MG63 (cell line): ENCODE data around the gene BCKDK. TPM values are rescaled to one million over a fixed set of nuclear protein-coding genes. Genes with fewer than 3 reads are reported as not detected.
"Not testable (repeated sequence)": the region's sequence is repeated elsewhere in the genome, so short reads cannot be mapped to it uniquely, and the experiment has no call there.

Experiments used
- DNase-seq: peaks from one replicate; pipeline ENCODE4 v3.0.0-alpha.2; 2020
- H3K27me3 ChIP-seq: fragments of 250-450 bp; sonication (Bioruptor Pico); 2 replicates; pipeline ENCODE4 v1.5.1; 2020; ENCODE audit warnings: mild to moderate bottlenecking, moderate library complexity
- H3K36me3 ChIP-seq: fragments of 250-450 bp; sonication (Bioruptor Pico); 2 replicates; pipeline ENCODE4 v1.5.1; 2020; ENCODE audit warnings: mild to moderate bottlenecking, moderate library complexity
- H3K4me3 ChIP-seq: fragments of 250-450 bp; sonication (Bioruptor Pico); 2 replicates; pipeline ENCODE4 v1.5.1; 2020; ENCODE audit warnings: mild to moderate bottlenecking, moderate library complexity
- H3K9me3 ChIP-seq: fragments of 250-450 bp; sonication (Bioruptor Pico); 2 replicates; pipeline ENCODE4 v1.5.1; 2020; ENCODE audit warnings: mild to moderate bottlenecking, moderate library complexity
- total RNA-seq: library from RNA; depleted of rRNA; stranded (reverse); fragments of >200 nt; shearing (Covaris generic); gene quantifications from 2 replicates; pipeline ENCODE4 v1.2.3, GENCODE V29; 2014; ENCODE audit warnings: low replicate concordance

The BCKDK gene
- total RNA-seq, 1 experiment from 2014 or later = 42.5 TPM

DNA sequence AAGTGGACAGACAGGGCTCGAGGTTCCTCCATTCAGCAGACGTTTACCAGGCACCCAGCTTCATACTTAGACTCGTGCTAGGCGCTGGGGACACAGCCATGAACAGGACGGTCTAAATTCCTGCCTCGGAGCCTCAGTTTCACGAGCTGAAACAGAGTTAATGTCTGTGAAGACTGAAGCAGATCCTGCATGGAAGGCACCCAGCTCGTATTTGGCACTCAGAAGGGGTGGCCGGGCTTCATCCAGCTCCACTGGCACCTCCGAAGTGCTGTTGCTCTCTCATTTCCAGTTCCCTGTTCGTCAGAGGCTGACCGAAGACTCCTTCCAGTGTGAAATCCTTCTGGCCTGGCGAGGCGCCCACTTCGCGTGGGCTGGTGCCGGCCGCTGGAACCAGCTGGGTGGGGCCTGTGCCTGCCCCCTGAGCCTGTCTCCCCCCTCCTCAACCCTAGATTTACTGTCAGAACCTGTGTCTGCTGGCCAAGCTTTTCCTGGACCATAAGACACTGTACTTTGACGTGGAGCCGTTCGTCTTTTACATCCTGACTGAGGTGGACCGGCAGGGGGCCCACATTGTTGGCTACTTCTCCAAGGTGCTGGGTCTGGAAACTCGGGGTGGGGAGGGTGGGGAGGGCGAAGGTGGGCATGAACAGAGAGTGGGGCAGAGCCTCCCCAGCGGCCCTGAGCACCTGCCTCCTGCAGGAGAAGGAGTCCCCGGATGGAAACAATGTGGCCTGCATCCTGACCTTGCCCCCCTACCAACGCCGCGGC is 21.6 kb downstream of the BCKDK start:
- peaks cover 23% of the 10 kb centered on the region for H3K36me3 ChIP-seq
- H3K27me3 ChIP-seq = no peaks in the 10 kb centered on the region
- no peak for DNase-seq
- no peaks in the 10 kb centered on the region for H3K9me3 ChIP-seq
- no peak overlapping the region for H3K4me3 ChIP-seq

DNA sequence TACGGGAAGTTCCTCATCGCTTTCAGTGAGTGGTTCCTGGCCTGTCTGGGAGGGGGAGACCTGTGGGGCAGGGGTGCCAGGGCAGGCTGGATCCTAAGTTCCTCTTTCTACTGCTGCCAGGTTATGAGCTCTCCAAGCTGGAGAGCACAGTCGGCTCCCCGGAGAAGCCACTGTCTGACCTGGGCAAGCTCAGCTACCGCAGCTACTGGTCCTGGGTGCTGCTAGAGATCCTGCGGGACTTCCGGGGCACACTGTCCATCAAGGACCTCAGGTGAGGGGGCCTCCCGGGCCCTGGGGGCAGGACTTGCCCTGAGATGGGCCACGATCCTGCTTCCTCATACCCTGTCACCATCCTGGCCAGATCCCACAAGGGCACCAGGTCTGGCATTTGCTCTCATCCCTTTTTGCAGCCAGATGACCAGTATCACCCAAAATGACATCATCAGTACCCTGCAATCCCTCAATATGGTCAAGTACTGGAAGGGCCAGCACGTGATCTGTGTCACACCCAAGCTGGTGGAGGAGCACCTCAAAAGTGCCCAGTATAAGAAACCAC is 22.2 kb downstream of the BCKDK start:
- Histone ChIP-seq H3K4me3 (no peak overlapping the region), H3K36me3 (peaks cover 23% of the 10 kb centered on the region), H3K9me3 (no peaks in the 10 kb centered on the region), H3K27me3 (no peaks in the 10 kb centered on the region)
- no peak for DNase-seq

DNA sequence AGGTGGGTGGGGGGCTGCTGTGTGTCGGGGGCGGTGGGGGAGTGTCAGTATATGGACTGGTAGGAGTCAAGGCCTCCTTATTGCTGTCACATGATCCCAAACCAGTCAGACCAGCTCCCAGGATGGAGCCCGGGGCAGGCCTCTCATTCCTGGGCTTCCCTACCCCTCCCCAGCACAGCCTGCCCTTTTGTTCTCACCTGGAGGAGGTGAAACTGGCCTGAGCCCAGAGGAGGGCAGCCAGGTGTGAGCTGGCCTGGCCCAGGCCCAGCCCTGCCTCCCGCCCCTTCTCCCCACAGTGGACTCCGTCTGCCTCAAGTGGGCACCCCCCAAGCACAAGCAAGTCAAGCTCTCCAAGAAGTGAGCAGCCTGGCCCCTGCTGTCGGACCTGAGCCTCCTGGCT is 22.7 kb downstream of the BCKDK start:
- no peak for DNase-seq
- Histone ChIP-seq H3K9me3 (no peaks in the 10 kb centered on the region), H3K27me3 (no peaks in the 10 kb centered on the region), H3K4me3 (no peak overlapping the region), H3K36me3 (peaks cover 23% of the 10 kb centered on the region)

DNA sequence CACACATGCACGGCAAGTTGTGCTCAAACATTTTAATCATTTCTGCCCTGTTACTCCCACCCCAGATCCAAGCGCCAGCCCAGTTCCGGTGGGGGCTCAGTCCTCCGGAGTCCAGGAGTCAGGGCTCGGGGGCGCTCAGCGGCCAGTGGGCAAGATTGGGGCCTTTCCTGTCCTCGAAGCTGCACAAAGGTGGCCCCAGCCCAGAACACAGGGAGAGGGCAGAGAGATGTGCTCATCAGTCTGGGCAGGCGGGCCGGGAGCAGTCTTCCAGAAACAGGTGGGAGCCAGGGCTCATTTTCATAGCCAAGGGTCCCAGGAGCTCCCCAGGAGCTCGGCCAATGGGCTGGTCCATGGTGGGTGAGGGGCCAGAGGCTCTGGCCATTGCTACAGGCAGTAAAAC is 23.2 kb downstream of the BCKDK start:
- no peak overlapping the region for H3K4me3 ChIP-seq
- no peaks in the 10 kb centered on the region for H3K9me3 ChIP-seq
- DNase-seq = no peak

DNA sequence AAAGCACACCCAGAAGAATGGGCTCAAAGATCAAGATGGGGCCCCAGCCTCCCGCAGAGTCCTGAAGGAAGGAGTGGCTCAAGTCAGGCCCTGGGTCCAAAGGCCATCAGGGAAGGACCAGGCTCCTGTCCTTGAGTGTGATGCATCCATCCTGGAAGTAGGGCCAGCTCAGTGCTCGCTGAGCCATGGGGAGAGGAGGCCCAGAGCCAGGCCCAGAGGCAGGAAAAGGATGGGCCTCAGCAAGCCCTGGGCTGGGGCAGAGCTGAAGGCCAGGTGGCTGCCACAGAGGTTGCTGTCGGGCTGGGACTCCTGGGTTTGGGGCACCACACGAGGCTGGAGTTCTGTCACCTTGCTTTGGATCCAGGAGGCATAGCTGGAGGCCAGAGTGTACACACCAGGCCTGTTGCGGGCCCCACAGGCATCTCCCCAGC is 23.7 kb downstream of the BCKDK start:
- Histone ChIP-seq H3K27me3 (no peaks in the 10 kb centered on the region), H3K9me3 (no peaks in the 10 kb centered on the region), H3K36me3 (peaks cover 23% of the 10 kb centered on the region), H3K4me3 (no peak overlapping the region)
- DNase-seq = no peak

More for the DNA sequence above, 23.2 kb downstream of the BCKDK start:
- Histone ChIP-seq H3K27me3 (no peaks in the 10 kb centered on the region), H3K36me3 (peaks cover 23% of the 10 kb centered on the region)

DNA sequence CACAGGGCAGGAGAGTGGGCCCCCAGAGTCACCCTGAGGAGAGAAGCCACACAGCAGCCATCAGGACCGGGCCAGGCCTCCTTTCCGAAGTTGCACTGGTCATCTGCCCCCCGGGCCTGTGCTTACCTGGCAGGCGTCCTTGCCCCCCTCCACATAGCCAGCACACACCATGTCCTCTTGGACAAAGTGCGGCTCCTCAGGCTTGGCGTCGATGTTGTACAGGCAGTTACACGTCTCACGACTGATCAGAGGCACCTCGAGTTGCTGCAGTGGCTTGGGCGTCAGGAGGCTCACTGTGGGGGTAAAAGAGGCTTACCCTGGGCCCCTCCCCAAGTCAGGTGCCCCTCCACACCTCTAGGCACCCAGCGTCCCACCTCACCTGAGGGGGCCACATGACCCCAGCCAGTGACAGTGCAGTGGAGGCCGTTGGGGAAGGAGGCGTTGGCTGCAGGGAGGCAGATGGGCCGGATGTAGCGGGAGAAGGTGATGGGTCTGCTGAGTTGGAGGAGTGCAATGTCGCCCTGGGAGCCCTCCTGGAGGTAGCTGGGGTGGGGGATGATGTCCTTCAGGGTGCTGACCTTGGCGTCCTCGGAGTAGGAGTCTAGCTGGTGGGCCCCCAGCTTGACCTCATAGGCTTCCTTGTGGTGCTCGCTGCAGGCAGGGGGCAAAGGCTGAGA is 24.3 kb downstream of the BCKDK start:
- no peaks in the 10 kb centered on the region for H3K9me3 ChIP-seq
- peaks cover 18% of the 10 kb centered on the region for H3K36me3 ChIP-seq
- H3K27me3 ChIP-seq = no peaks in the 10 kb centered on the region
- no peak for DNase-seq
- H3K4me3 ChIP-seq = no peak overlapping the region

GRCh38 chr16:31133046-31133501 is 24.9 kb downstream of the BCKDK start:
- H3K36me3 ChIP-seq = peaks cover 14% of the 10 kb centered on the region
- no peak overlapping the region for H3K4me3 ChIP-seq
- H3K9me3 ChIP-seq = no peaks in the 10 kb centered on the region
- no peak for DNase-seq
- no peaks in the 10 kb centered on the region for H3K27me3 ChIP-seq

GRCh38 chr16:31134091-31134571 is 25.9 kb downstream of the BCKDK start:
- H3K36me3 ChIP-seq = peaks cover 11% of the 10 kb centered on the region
- DNase-seq = no peak
- no peaks in the 10 kb centered on the region for H3K9me3 ChIP-seq
- H3K27me3 ChIP-seq = no peaks in the 10 kb centered on the region
- H3K4me3 ChIP-seq = no peak overlapping the region

GRCh38 chr16:31134625-31135534 is 26.7 kb downstream of the BCKDK start:
- H3K9me3 ChIP-seq = no peaks in the 10 kb centered on the region
- H3K36me3 ChIP-seq = peaks cover 5% of the 10 kb centered on the region
- no peak overlapping the region for H3K4me3 ChIP-seq
- no peaks in the 10 kb centered on the region for H3K27me3 ChIP-seq
- no peak for DNase-seq

GRCh38 chr16:31135535-31136286 is 27.5 kb downstream of the BCKDK start, which contains the start of gene PRSS8:
Gene PRSS8, minus strand, starts transcription at chr16:31135727. Its CDS starts 229 bp downstream, at chr16:31135498.
- no peaks in the 10 kb centered on the region for H3K9me3 ChIP-seq
- H3K27me3 ChIP-seq = no peaks in the 10 kb centered on the region
- DNase-seq = no peak
- H3K36me3 ChIP-seq = no peaks in the 10 kb centered on the region
- no peak within 1 kb of the TSS for H3K4me3 ChIP-seq

DNA sequence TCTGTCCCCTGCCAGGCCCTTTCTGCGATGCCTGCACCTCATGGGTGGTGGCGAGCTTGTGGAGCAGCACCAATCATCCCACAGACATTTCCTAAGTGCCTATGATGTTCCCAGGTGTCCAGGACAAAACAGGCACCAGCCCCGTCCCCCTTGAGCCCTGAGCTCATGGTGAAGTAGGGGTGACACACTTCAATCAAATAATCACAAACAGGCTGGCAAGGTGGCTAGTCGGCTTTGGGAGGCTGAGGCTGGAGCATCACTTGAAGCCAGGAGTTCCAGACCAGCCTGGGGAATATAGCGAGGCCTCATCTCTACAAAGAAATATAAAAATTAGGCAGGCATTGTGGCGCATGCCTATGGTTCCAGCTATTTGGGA is 28.1 kb downstream of the BCKDK start:
- H3K4me3 ChIP-seq = no peak overlapping the region
- DNase-seq = no peak
- H3K36me3 ChIP-seq = no peaks in the 10 kb centered on the region
- no peaks in the 10 kb centered on the region for H3K9me3 ChIP-seq
- no peaks in the 10 kb centered on the region for H3K27me3 ChIP-seq

- H3K27me3 ChIP-seq, H3K9me3 ChIP-seq, DNase-seq, H3K36me3 ChIP-seq, H3K4me3 ChIP-seq: not testable (repeated sequence)
Measured at GRCh38 chr16:31136822-31137499, 28.8 kb downstream of the BCKDK start.

DNA sequence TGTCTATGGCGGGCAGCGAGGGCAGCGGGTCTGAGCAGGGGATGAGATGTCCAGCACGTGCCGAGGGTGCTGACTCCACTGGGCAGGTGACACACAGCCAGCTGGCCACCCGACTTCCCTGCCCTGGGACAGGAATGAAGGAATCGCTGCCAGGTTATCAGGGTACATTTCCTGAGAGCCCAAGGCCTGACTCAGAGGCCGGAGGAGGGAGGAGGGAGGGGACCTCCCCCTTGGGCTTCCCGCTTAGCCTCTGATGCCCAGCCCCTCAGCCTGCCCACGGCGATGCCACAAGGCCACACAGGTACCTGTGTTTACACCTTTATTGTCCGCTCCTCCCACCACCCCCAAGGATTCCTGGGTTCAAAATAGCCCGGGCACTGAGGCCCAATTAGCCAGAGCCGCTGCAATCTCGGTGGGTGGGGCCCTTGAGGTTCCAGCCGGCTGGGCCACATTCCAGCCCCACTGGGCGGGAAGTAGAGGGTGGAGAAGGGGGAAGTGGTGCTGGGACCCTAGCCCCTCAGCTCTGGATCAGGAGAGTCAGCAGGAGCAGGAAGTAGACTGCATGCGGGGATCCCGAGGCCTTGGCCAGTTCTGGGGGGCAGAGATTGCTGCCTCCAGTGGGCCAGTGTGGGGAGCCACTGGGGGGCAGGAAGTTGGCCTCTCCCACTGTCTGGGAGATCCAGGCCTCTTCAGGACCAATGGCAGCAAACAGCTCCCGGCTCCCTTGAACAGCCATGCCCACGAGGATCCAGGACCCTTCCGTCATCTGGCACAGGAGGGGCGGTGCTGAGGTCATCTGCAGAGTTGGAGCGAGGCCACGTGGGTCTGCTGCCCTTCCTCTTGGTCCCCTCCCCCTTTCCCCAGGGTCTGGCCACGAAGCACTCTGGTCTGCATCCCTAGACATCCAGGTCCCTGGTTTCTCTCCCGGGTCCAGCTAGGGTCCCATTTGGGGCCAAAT is 30.7 kb downstream of the BCKDK start:
- no peak overlapping the region for H3K4me3 ChIP-seq
- H3K27me3 ChIP-seq = no peaks in the 10 kb centered on the region
- H3K9me3 ChIP-seq = no peaks in the 10 kb centered on the region
- DNase-seq = peak; percentile 87
- H3K36me3 ChIP-seq = no peaks in the 10 kb centered on the region

GRCh38 chr16:31141071-31141469 is 32.9 kb downstream of the BCKDK start:
- not testable (repeated sequence) for H3K27me3 ChIP-seq, H3K36me3 ChIP-seq, H3K4me3 ChIP-seq, DNase-seq, H3K9me3 ChIP-seq
